Fibroblast of mammary gland (primary cell): ENCODE measurements around the gene ARF6.
"Not testable (repeated sequence)": the region's sequence is repeated elsewhere in the genome, so short reads cannot be mapped to it uniquely, and the experiment has no call there.

Source experiments
- DNase-seq: peaks from one replicate; pipeline ENCODE4 v3.0.0-alpha.2; 2010; ENCODE audit warnings: low read depth
- H3K4me3 ChIP-seq: 2 replicates; pipeline ENCODE4 v1.5.1; 2011; ENCODE audit warnings: low read depth, mild to moderate bottlenecking, low read length, moderate library complexity; ENCODE audit not compliant: control insufficient read depth
- TF ChIP-seq, protein P1 (sequence below): conservative IDR thresholded peaks from 2 replicates; pipeline ENCODE4 v1.5.1; 2011; ENCODE audit warnings: low read depth, low read length, inconsistent platforms; ENCODE audit not compliant: control insufficient read depth, insufficient read depth

Gene ARF6

GRCh38 chr14:49897965-49898364 lies 5.1 kb downstream of the ARF6 start:
- H3K4me3 ChIP-seq, result no peak overlapping the region
- TF ChIP-seq, protein P1, sequence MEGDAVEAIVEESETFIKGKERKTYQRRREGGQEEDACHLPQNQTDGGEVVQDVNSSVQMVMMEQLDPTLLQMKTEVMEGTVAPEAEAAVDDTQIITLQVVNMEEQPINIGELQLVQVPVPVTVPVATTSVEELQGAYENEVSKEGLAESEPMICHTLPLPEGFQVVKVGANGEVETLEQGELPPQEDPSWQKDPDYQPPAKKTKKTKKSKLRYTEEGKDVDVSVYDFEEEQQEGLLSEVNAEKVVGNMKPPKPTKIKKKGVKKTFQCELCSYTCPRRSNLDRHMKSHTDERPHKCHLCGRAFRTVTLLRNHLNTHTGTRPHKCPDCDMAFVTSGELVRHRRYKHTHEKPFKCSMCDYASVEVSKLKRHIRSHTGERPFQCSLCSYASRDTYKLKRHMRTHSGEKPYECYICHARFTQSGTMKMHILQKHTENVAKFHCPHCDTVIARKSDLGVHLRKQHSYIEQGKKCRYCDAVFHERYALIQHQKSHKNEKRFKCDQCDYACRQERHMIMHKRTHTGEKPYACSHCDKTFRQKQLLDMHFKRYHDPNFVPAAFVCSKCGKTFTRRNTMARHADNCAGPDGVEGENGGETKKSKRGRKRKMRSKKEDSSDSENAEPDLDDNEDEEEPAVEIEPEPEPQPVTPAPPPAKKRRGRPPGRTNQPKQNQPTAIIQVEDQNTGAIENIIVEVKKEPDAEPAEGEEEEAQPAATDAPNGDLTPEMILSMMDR, result no peak
- no peak for DNase-seq

- no peak for DNase-seq
- TF ChIP-seq, protein P1, result no peak
- no peak overlapping the region for H3K4me3 ChIP-seq
Measured at GRCh38 chr14:49898485-49898884, 5.6 kb downstream of the ARF6 start.

GRCh38 chr14:49900973-49901372 lies 8.1 kb downstream of the ARF6 start:
- TF ChIP-seq, protein P1, result no peak
- no peak for DNase-seq
- no peak overlapping the region for H3K4me3 ChIP-seq

DNA sequence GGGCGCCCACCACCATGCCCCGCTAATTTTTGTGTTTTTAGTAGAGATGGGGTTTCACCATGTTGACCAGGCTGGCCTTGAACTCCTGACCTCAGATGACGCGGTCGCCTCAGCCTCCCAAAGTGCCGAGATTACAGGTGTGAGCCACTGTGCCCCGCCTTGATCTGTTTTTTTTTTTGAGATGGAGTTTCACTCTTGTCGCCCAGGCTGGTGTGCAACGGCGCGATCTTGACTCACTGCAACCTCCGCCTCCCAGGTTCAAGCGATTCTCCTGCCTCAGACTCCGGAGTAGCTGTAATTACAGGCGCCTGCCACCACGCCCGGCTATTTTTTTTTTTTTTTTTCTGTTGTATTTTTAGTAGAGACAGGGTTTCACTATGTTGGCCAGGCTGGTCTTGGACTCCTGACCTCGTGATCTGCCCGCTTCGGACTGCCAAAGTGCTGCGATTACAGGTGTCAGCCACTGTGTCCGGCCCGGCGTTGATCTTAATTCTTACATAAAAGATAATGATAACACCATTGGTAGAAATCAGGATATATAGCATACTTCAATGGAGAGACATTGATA lies 9.9 kb downstream of the ARF6 start:
- not testable (repeated sequence) for DNase-seq, H3K4me3 ChIP-seq

GRCh38 chr14:49904270-49904669 lies 11.4 kb downstream of the ARF6 start:
- TF ChIP-seq, protein P1, result no peak
- no peak overlapping the region for H3K4me3 ChIP-seq
- no peak for DNase-seq

DNA sequence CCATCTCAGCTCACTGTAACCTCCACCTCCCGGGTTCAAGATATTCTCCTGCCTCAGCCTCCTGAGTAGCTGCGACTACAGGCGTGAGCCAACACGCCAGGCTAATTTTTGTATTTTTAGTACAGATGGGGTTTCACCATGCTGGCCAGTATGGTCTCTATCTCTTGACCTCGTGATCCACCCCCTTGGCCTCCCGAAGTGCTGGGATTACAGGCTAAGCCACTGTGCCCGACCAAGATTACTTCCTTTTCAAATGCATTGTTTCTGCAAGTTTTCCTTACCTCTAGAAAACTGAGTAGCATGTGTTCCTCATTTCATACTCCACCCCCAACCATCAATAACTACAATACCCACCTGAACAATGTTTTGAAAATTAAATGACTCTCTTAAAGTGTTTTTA lies 13.1 kb downstream of the ARF6 start:
- no peak overlapping the region for H3K4me3 ChIP-seq
- TF ChIP-seq, protein P1, result no peak

DNA sequence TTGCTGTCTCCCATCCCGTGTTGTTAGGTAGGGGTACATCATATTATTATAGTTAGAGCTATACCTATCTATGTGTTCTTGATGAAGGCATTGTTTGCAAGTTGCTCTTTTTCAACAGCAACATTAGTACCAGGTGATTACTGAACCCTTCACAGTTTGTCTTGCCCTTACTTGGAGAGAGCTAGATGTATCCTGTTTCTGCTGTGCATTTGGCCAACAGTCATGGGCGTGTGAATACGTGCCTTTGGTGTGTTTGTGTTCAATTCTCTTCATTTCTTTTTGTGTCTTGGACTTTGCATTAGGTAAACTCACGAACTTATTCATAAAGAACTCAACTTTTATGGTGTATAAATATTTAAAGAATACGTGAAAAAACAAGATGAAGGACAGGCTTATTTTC lies 14.3 kb downstream of the ARF6 start:
- no peak overlapping the region for H3K4me3 ChIP-seq
- no peak for DNase-seq

More for the DNA sequence above, 13.1 kb downstream of the ARF6 start:
- no peak for DNase-seq

More for the DNA sequence above, 14.3 kb downstream of the ARF6 start:
- TF ChIP-seq, protein P1, result no peak
